ENCODE results near the gene WIPF3. TPM values are rescaled to one million over a fixed set of nuclear protein-coding genes. Genes with fewer than 3 reads are reported as not detected.

The WIPF3 gene
- total RNA-seq, 1 donor from 2014 or later, result 1.5 TPM

GRCh38 chr7:29812185-29812876 is 6.0 kb downstream of the WIPF3 start:
- Mint-ChIP-seq H3K27ac (ENCODE audit: unreplicated experiment) (no peak overlapping the region), H3K9me3 (ENCODE audit: unreplicated experiment) (no peaks in the 10 kb centered on the region), H3K36me3 (ENCODE audit: low read depth, unreplicated experiment) (no peaks in the 10 kb centered on the region), H3K4me1 (ENCODE audit: unreplicated experiment) (peaks cover 10% of the 10 kb centered on the region), H3K27me3 (ENCODE audit: unreplicated experiment) (no peaks in the 10 kb centered on the region), H3K4me3 (ENCODE audit: unreplicated experiment) (no peak overlapping the region)
- no peak for TF ChIP-seq CTCF (IDR thresholded peaks at IDR 0.05; ENCODE audit: unreplicated experiment)
- DNase-seq (ENCODE audit: low spot score), result no peak

- no peaks in the 10 kb centered on the region for H3K4me1 Mint-ChIP-seq (ENCODE audit: unreplicated experiment)
- H3K27me3 Mint-ChIP-seq (ENCODE audit: unreplicated experiment), result no peaks in the 10 kb centered on the region
- no peak overlapping the region for H3K27ac Mint-ChIP-seq (ENCODE audit: unreplicated experiment)
- no peaks in the 10 kb centered on the region for H3K36me3 Mint-ChIP-seq (ENCODE audit: low read depth, unreplicated experiment)
- DNase-seq (ENCODE audit: low spot score), result no peak
- no peaks in the 10 kb centered on the region for H3K9me3 Mint-ChIP-seq (ENCODE audit: unreplicated experiment)
- no peak for TF ChIP-seq CTCF (IDR thresholded peaks at IDR 0.05; ENCODE audit: unreplicated experiment)
- H3K4me3 Mint-ChIP-seq (ENCODE audit: unreplicated experiment), result no peak overlapping the region
Measured at GRCh38 chr7:29815181-29816105, 9.1 kb downstream of the WIPF3 start.

- H3K27me3 Mint-ChIP-seq (ENCODE audit: unreplicated experiment), result no peaks in the 10 kb centered on the region
- no peaks in the 10 kb centered on the region for H3K36me3 Mint-ChIP-seq (ENCODE audit: low read depth, unreplicated experiment)
- no peaks in the 10 kb centered on the region for H3K9me3 Mint-ChIP-seq (ENCODE audit: unreplicated experiment)
Measured at GRCh38 chr7:29818308-29818707, 12.0 kb downstream of the WIPF3 start.

GRCh38 chr7:29825775-29826529 is 19.6 kb downstream of the WIPF3 start:
- H3K4me1 Mint-ChIP-seq (ENCODE audit: unreplicated experiment), result no peaks in the 10 kb centered on the region
- H3K36me3 Mint-ChIP-seq (ENCODE audit: low read depth, unreplicated experiment), result no peaks in the 10 kb centered on the region
- H3K27me3 Mint-ChIP-seq (ENCODE audit: unreplicated experiment), result no peaks in the 10 kb centered on the region
- no peak overlapping the region for H3K27ac Mint-ChIP-seq (ENCODE audit: unreplicated experiment)
- no peak for TF ChIP-seq CTCF (IDR thresholded peaks at IDR 0.05; ENCODE audit: unreplicated experiment)
- no peaks in the 10 kb centered on the region for H3K9me3 Mint-ChIP-seq (ENCODE audit: unreplicated experiment)
- DNase-seq (ENCODE audit: low spot score), result no peak
- H3K4me3 Mint-ChIP-seq (ENCODE audit: unreplicated experiment), result no peak overlapping the region

More at GRCh38 chr7:29818308-29818707, 12.0 kb downstream of the WIPF3 start:
- no peak overlapping the region for H3K27ac Mint-ChIP-seq (ENCODE audit: unreplicated experiment)
- no peak for DNase-seq (ENCODE audit: low spot score)
- H3K4me1 Mint-ChIP-seq (ENCODE audit: unreplicated experiment), result no peaks in the 10 kb centered on the region
- H3K4me3 Mint-ChIP-seq (ENCODE audit: unreplicated experiment), result no peak overlapping the region
- TF ChIP-seq CTCF (IDR thresholded peaks at IDR 0.05; ENCODE audit: unreplicated experiment), result no peak
